Mucosa of stomach (tissue), 1 donor: ENCODE measurements around the gene TIMP4.

Source experiments
- H3K27me3 ChIP-seq: one replicate; pipeline ENCODE4 v1.7.0; 2013; ENCODE audit warnings: mild to moderate bottlenecking, low read length; ENCODE audit not compliant: control insufficient read depth, insufficient read depth
- H3K36me3 ChIP-seq: one replicate; pipeline ENCODE4 v1.7.0; 2013; ENCODE audit warnings: low read length; ENCODE audit not compliant: control insufficient read depth, insufficient read depth
- H3K4me1 ChIP-seq: one replicate; pipeline ENCODE4 v1.7.0; 2013; ENCODE audit warnings: mild to moderate bottlenecking, low read length; ENCODE audit not compliant: control insufficient read depth, insufficient read depth
- H3K4me3 ChIP-seq: one replicate; pipeline ENCODE4 v1.7.0; 2013; ENCODE audit warnings: low read length
- H3K9ac ChIP-seq: one replicate; pipeline ENCODE4 v1.7.0; 2013; ENCODE audit warnings: mild to moderate bottlenecking, low read length, moderate library complexity
- H3K9me3 ChIP-seq: one replicate; pipeline ENCODE4 v1.7.0; 2013; ENCODE audit warnings: mild to moderate bottlenecking, low read length, moderate library complexity; ENCODE audit not compliant: control insufficient read depth
- donor health status: Pancreatic carcinoma.

TIMP4 gene

GRCh38 chr3:12139111-12139511, 19.6 kb downstream of the TIMP4 start:
- H3K27me3 ChIP-seq = no peaks in the 10 kb centered on the region
- H3K4me3 ChIP-seq = no peak overlapping the region
- no peaks in the 10 kb centered on the region for H3K9me3 ChIP-seq
- H3K36me3 ChIP-seq = no peaks in the 10 kb centered on the region
- H3K9ac ChIP-seq = no peak overlapping the region
- peaks cover 24% of the 10 kb centered on the region for H3K4me1 ChIP-seq

GRCh38 chr3:12138044-12138443, 20.7 kb downstream of the TIMP4 start:
- Histone ChIP-seq H3K4me1 (peaks cover 24% of the 10 kb centered on the region), H3K27me3 (no peaks in the 10 kb centered on the region), H3K36me3 (no peaks in the 10 kb centered on the region), H3K9ac (no peak overlapping the region), H3K9me3 (no peaks in the 10 kb centered on the region), H3K4me3 (no peak overlapping the region)

GRCh38 chr3:12136371-12136770, 22.3 kb downstream of the TIMP4 start:
- H3K27me3 ChIP-seq = no peaks in the 10 kb centered on the region
- no peak overlapping the region for H3K4me3 ChIP-seq
- H3K4me1 ChIP-seq = peaks cover 24% of the 10 kb centered on the region
- no peak overlapping the region for H3K9ac ChIP-seq
- no peaks in the 10 kb centered on the region for H3K36me3 ChIP-seq
- no peaks in the 10 kb centered on the region for H3K9me3 ChIP-seq

GRCh38 chr3:12135029-12135657, 23.6 kb downstream of the TIMP4 start:
- no peaks in the 10 kb centered on the region for H3K27me3 ChIP-seq
- no peak overlapping the region for H3K9ac ChIP-seq
- peaks cover 24% of the 10 kb centered on the region for H3K4me1 ChIP-seq
- H3K4me3 ChIP-seq = no peak overlapping the region
- no peaks in the 10 kb centered on the region for H3K36me3 ChIP-seq
- no peaks in the 10 kb centered on the region for H3K9me3 ChIP-seq

GRCh38 chr3:12132881-12133280, 25.8 kb downstream of the TIMP4 start:
- no peak overlapping the region for H3K9ac ChIP-seq
- H3K4me1 ChIP-seq = peaks cover 10% of the 10 kb centered on the region
- no peaks in the 10 kb centered on the region for H3K27me3 ChIP-seq
- no peak overlapping the region for H3K4me3 ChIP-seq
- H3K36me3 ChIP-seq = no peaks in the 10 kb centered on the region
- no peaks in the 10 kb centered on the region for H3K9me3 ChIP-seq

GRCh38 chr3:12131351-12132090, 27.2 kb downstream of the TIMP4 start:
- H3K9me3 ChIP-seq = no peaks in the 10 kb centered on the region
- H3K36me3 ChIP-seq = no peaks in the 10 kb centered on the region
- no peaks in the 10 kb centered on the region for H3K27me3 ChIP-seq
- H3K4me1 ChIP-seq = peaks cover 9% of the 10 kb centered on the region
- H3K4me3 ChIP-seq = no peak overlapping the region
- no peak overlapping the region for H3K9ac ChIP-seq

GRCh38 chr3:12127391-12127790, 31.3 kb downstream of the TIMP4 start:
- Histone ChIP-seq H3K9ac (no peak overlapping the region), H3K27me3 (no peaks in the 10 kb centered on the region), H3K4me3 (no peak overlapping the region), H3K4me1 (no peaks in the 10 kb centered on the region), H3K9me3 (no peaks in the 10 kb centered on the region), H3K36me3 (no peaks in the 10 kb centered on the region)

GRCh38 chr3:12125772-12126171, 32.9 kb downstream of the TIMP4 start:
- H3K9ac ChIP-seq = no peak overlapping the region
- H3K27me3 ChIP-seq = no peaks in the 10 kb centered on the region
- H3K4me3 ChIP-seq = no peak overlapping the region
- no peaks in the 10 kb centered on the region for H3K4me1 ChIP-seq
- no peaks in the 10 kb centered on the region for H3K36me3 ChIP-seq
- no peaks in the 10 kb centered on the region for H3K9me3 ChIP-seq

- Histone ChIP-seq H3K4me3 (no peak overlapping the region), H3K9ac (no peak overlapping the region), H3K36me3 (no peaks in the 10 kb centered on the region), H3K27me3 (no peaks in the 10 kb centered on the region), H3K4me1 (no peaks in the 10 kb centered on the region), H3K9me3 (no peaks in the 10 kb centered on the region)
Observed at GRCh38 chr3:12121466-12121865, 37.2 kb downstream of the TIMP4 start.

- no peak overlapping the region for H3K4me3 ChIP-seq
- H3K36me3 ChIP-seq = no peaks in the 10 kb centered on the region
- H3K9me3 ChIP-seq = no peaks in the 10 kb centered on the region
- no peaks in the 10 kb centered on the region for H3K27me3 ChIP-seq
- no peak overlapping the region for H3K9ac ChIP-seq
- H3K4me1 ChIP-seq = no peaks in the 10 kb centered on the region
Observed at GRCh38 chr3:12120374-12121140, 38.2 kb downstream of the TIMP4 start.

GRCh38 chr3:12117473-12117872, 41.2 kb downstream of the TIMP4 start:
- Histone ChIP-seq H3K9me3 (no peaks in the 10 kb centered on the region), H3K4me1 (no peaks in the 10 kb centered on the region), H3K36me3 (no peaks in the 10 kb centered on the region), H3K27me3 (no peaks in the 10 kb centered on the region), H3K9ac (no peak overlapping the region), H3K4me3 (no peak overlapping the region)

- H3K27me3 ChIP-seq = no peaks in the 10 kb centered on the region
- H3K4me3 ChIP-seq = no peak overlapping the region
- H3K36me3 ChIP-seq = no peaks in the 10 kb centered on the region
- H3K4me1 ChIP-seq = no peaks in the 10 kb centered on the region
- no peak overlapping the region for H3K9ac ChIP-seq
- H3K9me3 ChIP-seq = no peaks in the 10 kb centered on the region
Observed at GRCh38 chr3:12116870-12117269, 41.8 kb downstream of the TIMP4 start.
